ENCODE results near the gene USP40. TPM values are rescaled to one million over a fixed set of nuclear protein-coding genes. Genes with fewer than 3 reads are reported as not detected.

The USP40 gene
- total RNA-seq, 1 donor from 2014 or later: 49.8 TPM

DNA sequence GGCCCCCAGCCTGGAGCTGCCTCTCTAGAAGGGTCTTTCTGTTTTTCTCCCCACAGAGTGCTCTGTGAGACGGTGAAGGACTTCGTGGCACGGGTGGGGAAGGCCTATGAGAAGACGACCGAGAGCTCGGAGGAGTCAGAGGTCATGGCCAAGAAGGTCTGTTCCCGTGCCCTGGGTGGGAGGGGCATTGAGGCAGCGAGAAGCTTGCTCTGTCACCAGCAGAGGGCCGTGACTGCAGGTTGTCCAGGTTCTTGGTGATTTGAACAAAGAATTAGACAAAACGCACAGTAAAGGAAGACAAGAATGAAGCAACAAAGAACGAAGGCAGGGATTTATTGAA, 118.4 kb downstream of the USP40 start:
- TF ChIP-seq, protein P1, sequence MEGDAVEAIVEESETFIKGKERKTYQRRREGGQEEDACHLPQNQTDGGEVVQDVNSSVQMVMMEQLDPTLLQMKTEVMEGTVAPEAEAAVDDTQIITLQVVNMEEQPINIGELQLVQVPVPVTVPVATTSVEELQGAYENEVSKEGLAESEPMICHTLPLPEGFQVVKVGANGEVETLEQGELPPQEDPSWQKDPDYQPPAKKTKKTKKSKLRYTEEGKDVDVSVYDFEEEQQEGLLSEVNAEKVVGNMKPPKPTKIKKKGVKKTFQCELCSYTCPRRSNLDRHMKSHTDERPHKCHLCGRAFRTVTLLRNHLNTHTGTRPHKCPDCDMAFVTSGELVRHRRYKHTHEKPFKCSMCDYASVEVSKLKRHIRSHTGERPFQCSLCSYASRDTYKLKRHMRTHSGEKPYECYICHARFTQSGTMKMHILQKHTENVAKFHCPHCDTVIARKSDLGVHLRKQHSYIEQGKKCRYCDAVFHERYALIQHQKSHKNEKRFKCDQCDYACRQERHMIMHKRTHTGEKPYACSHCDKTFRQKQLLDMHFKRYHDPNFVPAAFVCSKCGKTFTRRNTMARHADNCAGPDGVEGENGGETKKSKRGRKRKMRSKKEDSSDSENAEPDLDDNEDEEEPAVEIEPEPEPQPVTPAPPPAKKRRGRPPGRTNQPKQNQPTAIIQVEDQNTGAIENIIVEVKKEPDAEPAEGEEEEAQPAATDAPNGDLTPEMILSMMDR (IDR thresholded peaks at IDR 0.05; ENCODE audit: insufficient read depth, low read length, poor library complexity, severe bottlenecking): peak; percentile 25
- Histone ChIP-seq H3K27me3 (ENCODE audit: control insufficient read depth, insufficient read depth, low read length) (no peaks in the 10 kb centered on the region), H3K36me3 (ENCODE audit: control insufficient read depth, insufficient read depth, low read length) (peaks cover 2% of the 10 kb centered on the region), H3K4me3 (ENCODE audit: low read depth, low read length) (no peak overlapping the region)
- no peak for DNase-seq (ENCODE audit: low read depth)

GRCh38 chr2:233447506-233448219, 118.9 kb downstream of the USP40 start:
- TF ChIP-seq, protein P1 (IDR thresholded peaks at IDR 0.05; ENCODE audit: insufficient read depth, low read length, poor library complexity, severe bottlenecking): no peak
- DNase-seq (ENCODE audit: low read depth): no peak
- Histone ChIP-seq H3K36me3 (ENCODE audit: control insufficient read depth, insufficient read depth, low read length) (peaks cover 2% of the 10 kb centered on the region), H3K4me3 (ENCODE audit: low read depth, low read length) (no peak overlapping the region), H3K27me3 (ENCODE audit: control insufficient read depth, insufficient read depth, low read length) (no peaks in the 10 kb centered on the region)

- DNase-seq (ENCODE audit: low read depth): no peak
- TF ChIP-seq, protein P1 (IDR thresholded peaks at IDR 0.05; ENCODE audit: insufficient read depth, low read length, poor library complexity, severe bottlenecking): no peak
- Histone ChIP-seq H3K36me3 (ENCODE audit: control insufficient read depth, insufficient read depth, low read length) (peaks cover 2% of the 10 kb centered on the region), H3K4me3 (ENCODE audit: low read depth, low read length) (no peak overlapping the region), H3K27me3 (ENCODE audit: control insufficient read depth, insufficient read depth, low read length) (no peaks in the 10 kb centered on the region)
Observed at GRCh38 chr2:233446606-233447305, 119.8 kb downstream of the USP40 start.

DNA sequence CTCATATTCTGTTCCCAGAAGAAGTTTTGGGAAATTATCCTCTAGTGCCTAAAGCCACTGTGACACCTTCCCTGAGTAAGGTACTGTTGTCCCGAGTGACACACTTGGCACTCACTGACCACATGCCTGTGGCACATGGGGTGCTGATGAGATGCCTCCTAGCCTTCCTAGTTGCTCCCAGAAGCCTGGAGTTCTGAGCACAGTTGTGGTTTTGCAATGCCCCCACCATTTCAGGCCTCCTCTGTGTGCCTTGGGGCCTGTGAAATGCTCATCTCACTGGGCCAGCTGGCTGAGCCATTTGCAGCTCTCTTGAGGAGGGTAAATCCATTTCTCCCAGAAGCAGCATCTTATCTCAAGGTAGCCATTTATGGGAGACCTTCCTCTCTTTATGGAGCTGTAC, 120.5 kb downstream of the USP40 start:
- TF ChIP-seq, protein P1 (IDR thresholded peaks at IDR 0.05; ENCODE audit: insufficient read depth, low read length, poor library complexity, severe bottlenecking): no peak
- no peak for DNase-seq (ENCODE audit: low read depth)
- Histone ChIP-seq H3K4me3 (ENCODE audit: low read depth, low read length) (no peak overlapping the region), H3K36me3 (ENCODE audit: control insufficient read depth, insufficient read depth, low read length) (peaks cover 2% of the 10 kb centered on the region), H3K27me3 (ENCODE audit: control insufficient read depth, insufficient read depth, low read length) (no peaks in the 10 kb centered on the region)

DNA sequence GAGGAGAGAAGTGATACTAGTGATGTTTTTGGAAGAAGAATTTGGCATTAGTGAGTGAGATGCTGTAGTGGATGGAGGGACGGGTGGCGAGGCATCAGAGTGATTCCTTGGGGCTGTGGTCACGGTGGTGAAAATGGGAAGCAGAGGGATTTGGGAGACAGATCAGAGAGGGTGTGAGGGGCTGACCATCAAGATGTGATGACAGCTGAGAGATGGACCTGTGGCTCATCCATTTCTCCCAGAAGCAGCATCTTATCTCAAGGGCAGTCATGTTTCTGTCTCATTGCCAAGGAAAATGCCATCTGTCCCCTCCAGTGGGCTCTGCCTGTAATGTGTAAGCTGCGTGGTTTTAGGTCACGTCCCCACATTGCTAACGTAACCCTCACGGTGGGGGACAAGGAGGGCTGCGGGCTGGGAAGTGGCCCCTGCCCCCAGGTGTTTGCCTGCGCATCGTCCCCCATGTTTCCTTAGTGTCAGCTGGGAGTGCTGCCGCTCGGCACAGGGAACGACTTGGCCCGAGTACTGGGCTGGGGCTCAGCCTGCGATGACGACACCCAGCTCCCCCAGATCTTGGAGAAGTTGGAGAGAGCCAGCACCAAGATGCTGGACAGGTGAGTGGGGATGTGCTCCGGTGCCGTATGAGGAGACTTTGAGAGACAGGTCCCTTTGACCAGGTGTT, 121.3 kb downstream of the USP40 start:
- TF ChIP-seq, protein P1 (IDR thresholded peaks at IDR 0.05; ENCODE audit: insufficient read depth, low read length, poor library complexity, severe bottlenecking): no peak
- DNase-seq (ENCODE audit: low read depth): no peak
- Histone ChIP-seq H3K36me3 (ENCODE audit: control insufficient read depth, insufficient read depth, low read length) (peaks cover 2% of the 10 kb centered on the region), H3K27me3 (ENCODE audit: control insufficient read depth, insufficient read depth, low read length) (no peaks in the 10 kb centered on the region), H3K4me3 (ENCODE audit: low read depth, low read length) (no peak overlapping the region)

All from kidney epithelial cell (primary cell).